HL-60/S4 (cell line): ENCODE results near the gene C1orf159.
"Not testable (repeated sequence)": the region's sequence is repeated elsewhere in the genome, so short reads cannot be mapped to it uniquely, and the experiment has no call there.

Experiments
- in situ Hi-C: fragments of 300-500 bp; cut with MboI; formaldehyde crosslinking; loops from 2 replicates; pipeline ENCODE4 v1.14.3; 2022; ENCODE audit warnings: low sequenced_read_pairs

Gene C1orf159

DNA sequence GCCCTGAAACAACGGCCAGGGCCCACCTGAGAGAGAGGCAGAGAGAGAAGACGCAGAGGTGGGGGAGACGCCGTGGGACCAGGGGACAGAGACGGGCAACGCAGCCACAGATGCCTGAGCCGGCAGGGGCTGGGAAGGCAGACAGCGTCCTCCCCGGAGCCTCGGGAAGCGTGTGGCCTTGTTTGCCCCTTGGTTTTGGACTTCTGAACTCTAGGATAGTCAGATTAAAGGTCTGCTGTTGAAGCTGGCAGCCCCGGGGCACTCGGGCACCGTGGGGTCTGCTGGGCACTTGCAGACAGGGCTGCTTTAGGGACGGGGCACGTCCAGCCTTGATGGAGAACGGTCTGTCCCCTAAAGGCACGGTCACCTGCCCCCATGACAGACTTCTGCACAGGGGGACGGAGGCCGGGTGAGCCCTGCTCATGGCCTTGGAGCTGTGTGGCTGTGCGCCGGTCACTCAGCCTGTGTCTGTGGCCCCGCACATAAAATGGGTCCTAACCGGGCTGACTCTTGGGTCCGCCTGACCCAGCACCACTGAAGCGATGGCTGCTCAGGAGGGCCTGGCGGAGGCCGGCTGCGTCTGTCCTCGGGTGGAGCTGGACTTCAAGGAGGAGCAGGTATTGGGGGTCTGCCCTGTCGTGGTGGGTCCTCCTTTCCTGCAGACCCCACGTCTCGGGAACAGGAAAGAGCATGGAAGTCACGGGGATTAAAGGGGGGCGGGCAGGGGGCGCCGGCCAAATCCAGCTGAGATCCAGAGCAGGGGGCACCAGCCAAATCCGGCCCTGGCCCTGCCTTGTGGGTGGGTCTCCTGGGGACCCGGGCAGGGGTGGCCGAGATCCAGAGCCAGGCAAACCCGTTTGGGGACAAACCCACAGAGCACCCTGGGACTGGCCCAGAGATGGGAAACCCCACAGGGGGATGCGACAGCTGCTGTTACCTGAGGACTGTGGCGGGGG is 32.2 kb downstream of the C1orf159 start:
- in situ Hi-C loops: no loop called here

DNA sequence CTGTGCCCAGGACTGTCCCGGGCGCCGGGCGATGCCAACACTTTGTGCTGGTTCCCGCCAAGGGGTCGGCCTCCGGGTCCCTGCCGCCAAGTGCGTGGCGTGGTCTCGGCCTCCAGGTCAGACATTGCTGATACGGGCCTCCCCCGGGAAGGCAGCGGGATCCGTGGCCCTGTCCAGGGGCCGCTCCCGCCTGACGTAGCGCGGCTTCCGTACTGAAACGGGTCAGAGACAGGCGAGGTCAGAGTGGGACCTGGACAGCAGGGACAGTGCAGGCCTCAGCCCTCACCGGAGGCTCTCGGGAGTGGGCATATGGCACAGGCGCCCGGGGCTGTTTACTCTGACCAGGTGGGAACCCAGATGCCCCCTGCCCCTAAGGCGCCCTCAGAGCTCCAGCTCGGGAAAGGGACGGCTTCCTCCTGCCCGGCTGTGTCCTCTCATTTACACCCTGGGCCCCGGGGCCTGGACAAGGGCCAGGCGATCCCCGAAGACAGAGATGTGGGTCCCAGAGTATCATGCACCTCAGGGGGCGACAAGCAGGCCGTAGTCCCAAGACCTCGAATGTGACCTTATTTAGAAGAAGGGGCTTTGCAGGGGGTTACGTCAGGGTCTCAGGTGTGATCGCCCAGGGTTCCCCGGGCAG is 33.0 kb downstream of the C1orf159 start:
- in situ Hi-C loops: no loop called here

DNA sequence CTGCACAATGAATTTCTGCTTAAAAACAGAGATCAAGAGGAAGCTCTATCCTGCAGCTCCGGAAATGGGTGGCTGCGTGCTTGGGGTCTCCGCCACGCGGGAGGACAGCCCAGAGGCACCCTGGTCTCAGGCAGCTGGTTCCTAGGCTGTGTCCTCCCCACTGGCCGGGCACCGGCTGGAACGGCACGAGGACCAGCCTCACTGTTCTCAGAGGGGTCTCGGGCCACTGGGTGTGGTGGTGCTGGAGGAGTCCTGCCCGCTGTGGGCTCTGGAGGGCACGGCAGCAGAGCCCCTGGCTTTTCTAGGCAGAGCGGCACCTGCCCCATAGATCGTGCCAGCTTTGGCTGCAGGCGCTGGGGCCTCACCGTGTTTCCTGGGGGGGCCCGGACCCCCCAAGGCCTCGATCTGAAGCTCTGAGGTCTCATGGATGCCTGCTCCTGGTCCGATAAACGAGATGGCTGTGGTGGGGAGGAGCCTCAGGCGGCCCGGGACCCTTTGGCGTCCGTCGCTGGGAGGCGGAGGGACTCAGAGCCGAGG is 33.6 kb downstream of the C1orf159 start:
- in situ Hi-C loops: no loop called here

DNA sequence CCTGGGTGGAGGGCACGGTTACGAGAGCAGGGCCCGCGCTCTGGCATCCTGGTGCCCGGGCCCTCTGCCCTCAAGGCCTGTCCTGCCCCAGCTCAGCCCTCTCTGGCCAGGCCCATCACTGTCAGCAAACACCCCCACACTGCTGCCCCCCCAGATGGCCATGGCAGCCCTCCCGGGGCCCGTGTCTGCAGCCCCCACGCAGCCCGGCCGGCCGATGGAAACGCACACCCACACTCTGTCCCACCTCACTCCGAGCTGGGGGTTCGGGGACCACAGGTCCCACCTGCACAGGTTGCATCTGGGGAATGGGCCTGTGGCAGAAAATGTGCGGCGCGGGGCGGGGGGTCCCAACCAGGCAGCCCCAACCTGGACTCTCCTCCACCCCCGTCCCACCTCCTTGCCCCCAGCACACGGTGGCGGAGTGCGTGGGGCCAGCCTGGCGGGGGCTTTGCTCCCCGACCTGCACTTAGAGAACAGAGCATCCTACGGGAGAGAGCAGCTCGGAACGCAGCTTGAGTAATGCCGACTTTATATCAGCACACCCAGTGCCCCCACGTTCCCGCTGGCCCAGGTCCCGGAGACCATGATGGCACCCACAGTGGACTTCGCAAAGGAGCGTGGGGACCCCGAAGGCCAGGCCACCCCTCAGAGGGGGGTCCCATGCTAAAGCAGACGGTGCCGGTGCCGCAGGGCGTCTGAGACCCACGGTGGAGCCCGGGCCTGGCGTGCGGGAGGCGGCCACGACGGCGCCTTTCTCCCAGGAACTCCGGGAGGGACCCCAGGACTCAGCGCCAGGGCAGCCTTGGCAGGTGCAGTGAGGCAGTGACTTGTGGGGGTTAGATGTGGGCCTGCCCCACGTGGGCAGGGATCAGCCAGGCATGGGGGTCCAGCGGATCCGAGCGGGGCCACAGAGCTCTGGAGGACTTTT is 34.3 kb downstream of the C1orf159 start:
- in situ Hi-C loops: no loop called here

DNA sequence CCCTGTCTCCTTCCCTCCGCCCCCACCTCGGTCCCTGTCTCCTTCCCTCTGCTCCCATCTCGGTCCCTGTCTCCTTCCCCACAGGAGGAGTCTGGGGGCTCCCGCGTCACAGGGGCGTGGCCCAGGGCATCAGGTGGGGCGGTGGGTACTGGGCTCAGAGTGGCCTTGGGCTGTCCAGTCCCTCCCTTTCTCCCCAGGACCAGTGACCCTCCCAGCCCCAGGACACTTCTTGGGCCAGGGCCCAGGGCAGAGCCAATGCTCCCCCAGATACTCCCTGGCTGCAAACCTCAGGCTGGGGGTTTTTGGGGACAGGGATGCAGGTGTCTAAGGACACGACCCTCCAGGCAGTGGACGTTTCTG is 35.0 kb downstream of the C1orf159 start:
- in situ Hi-C loops: no loop called here

DNA sequence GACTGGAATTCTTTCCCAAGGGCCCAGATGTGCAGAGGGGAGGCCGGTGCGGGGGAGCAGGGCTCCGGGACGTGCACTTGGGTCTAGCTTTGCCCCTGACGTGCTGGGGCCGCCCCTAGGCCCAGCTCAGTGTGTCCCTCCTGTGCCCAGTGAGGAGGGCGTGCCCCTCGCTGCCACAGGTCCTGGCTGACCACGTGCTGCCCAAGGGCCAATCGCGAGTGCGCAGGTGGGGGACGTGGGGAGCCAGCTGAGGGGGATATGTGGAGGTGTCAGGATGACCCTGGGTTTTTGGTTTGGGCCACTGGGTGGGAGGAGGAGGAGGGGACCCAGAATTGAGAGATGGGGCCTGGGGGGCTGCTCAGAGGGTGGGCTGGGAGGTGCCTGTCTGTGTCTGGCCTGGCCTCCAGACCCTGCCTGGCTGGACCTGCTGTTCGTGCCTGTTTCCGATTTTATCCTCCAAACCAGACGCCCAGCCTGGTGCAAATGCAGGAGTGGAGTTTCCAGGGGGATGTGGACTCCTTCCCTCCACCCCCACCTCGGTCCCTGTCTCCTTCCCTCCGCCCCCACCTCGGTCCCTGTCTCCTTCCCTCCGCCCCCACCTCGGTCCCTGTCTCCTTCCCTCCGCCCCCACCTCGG is 35.6 kb downstream of the C1orf159 start:
- in situ Hi-C loops: no loop called here

DNA sequence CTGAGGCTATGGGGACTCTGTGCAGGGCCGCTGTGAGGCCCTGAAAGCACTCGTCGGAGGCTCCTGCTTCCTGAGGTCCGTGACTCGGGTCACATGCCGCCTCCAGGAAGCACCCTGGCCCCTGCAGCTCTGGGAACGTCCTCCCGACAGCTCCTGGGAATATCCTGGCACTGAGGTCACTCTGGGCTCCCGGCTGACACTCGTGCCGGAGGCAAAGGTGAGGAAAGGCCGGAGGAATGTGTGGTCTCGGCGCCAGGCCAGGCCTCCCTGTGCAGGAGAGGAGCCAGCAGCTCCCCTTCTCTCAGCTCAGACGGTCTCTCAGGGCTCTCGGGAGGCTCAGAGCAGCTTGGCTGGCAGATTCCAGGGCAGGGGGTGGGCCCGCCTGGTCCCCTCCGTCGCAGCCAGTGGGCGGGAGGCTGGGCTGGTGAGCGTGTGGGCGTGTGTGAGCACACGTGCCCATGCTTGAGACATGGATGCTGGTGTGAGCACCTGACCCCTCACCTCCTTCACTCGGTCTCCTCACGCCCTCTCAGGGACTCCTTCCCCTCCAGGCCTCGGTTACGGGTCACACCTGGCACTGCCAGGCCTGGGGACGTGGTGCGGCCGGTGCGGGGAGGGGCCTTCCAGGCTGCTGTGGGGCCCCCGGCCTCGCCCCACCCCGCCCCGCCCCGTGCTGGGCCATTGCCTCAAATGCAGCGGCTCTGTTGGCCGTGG is 36.3 kb downstream of the C1orf159 start:
- in situ Hi-C loops: no loop called here

DNA sequence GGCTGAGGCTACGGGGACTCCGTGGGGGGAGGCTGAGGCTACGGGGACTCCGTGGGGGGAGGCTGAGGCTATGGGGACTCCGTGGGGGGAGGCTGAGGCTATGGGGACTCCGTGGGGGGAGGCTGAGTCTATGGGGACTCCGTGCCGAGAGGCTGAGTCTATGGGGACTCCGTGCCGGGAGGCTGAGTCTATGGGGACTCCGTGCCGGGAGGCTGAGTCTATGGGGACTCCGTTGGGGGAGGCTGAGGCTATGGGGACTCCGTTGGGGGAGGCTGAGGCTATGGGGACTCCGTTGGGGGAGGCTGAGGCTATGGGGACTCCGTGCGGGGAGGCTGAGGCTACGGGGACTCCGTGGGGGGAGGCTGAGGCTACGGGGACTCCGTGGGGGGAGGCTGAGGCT is 38.5 kb downstream of the C1orf159 start:
- in situ Hi-C loops: not testable (repeated sequence)

DNA sequence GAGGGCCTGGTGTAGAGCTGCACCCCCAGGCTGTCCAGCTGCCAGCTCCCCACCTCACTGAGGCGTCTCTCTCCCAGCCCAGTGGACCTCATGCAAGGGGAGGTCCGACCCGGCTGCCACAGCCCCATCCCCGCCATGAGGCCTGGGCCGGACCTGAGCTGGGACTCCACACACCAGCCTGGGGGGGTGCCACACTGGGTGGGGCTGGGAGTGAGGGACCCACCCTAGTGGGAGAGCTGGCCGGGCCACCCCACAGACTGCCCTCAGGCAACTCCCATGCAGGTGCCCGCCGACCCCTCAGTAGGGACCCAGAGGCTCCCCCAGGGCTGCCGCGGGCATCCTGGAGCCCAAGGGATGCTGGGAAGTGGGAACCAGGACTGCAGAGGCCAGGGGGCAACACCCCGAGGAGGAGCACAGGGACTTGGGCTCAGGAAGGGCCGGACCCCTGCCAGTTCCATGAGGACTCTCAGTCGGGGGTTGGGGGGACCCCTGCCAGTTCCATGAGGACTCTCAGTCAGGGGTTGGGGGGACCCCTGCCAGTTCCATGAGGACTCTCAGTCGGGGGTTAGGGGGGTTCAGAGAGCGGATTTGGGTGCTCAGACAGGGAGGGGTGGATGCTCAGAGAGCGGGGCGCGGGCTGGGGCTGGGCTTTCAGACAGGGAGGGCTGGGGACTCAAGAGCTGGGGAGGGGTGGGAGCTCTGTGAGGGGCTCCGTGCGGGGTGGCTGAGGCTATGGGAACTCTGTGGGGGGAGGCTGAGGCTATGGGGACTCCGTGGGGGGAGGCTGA is 40.5 kb downstream of the C1orf159 start:
- in situ Hi-C loops: no loop called here

DNA sequence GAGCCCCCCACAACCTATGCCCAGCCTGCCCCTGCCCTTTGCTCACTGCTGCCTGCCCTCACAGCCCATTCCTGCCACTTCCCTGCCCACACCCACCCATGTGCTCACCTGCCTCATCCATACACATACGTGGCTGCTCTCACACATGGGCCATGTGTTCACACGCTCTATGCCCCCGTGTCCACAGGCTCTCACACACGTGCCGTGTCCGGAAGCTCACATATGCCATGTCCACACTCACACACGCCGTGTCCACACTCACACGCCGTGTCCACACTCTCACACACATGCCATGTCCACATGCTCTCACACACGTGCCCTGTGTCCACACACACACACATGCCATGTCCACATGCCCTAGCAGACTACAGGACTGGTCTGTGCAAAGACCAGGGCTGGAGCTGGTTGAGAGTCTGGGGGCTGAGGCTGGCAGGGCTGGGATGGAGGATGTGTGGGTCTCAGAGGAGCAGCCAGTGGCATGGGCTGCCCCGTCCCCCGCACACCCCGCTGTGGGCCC is 41.2 kb downstream of the C1orf159 start:
- in situ Hi-C loops: no loop called here

DNA sequence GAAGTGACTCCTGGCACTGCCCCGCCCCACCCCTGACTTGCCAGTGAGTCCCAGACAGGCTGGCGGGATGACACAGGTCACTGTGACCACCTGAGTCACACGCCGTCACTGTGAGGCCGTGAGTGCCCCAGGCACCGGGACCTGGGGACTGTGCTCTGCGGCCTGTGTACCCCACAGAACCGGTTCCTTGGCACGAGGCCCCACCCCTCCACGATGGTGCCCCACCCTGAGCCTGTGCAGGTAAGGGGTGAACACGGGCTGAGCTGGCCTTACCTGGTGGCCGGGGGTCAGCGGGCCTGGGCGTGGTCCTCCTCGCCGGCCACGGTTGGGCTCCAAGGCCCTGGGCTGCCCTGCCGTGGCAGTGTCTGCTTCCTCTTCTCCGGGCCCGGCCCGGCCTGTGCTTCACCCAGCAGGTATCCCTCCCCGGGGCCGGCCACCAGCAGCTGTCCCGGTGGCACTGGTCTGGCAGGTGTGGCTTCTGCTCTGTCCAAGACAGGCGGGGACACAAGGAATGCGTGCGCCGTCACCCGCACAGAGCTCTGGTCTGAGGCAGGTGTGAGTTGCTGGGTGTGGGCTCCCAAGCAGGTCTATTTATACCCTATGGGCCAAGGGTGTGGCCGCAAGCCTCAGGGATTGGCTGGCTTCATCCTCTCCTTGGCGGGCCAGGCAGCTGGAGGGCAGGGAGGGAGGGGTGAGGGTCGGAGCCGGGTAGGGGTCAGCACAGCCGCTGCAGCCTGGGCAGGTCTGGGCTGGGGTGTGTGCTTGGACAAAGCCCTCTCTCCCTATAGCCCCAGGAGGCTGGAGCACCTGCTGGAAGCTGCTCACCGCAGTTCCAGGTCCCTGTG is 41.9 kb downstream of the C1orf159 start, which contains the start of gene RNF223:
Gene RNF223 (minus strand): TSS at position 564 of the 845 bp plus-strand sequence. CDS start 1,740 bp downstream, outside the sequence.
- in situ Hi-C loops: no loop called here

DNA sequence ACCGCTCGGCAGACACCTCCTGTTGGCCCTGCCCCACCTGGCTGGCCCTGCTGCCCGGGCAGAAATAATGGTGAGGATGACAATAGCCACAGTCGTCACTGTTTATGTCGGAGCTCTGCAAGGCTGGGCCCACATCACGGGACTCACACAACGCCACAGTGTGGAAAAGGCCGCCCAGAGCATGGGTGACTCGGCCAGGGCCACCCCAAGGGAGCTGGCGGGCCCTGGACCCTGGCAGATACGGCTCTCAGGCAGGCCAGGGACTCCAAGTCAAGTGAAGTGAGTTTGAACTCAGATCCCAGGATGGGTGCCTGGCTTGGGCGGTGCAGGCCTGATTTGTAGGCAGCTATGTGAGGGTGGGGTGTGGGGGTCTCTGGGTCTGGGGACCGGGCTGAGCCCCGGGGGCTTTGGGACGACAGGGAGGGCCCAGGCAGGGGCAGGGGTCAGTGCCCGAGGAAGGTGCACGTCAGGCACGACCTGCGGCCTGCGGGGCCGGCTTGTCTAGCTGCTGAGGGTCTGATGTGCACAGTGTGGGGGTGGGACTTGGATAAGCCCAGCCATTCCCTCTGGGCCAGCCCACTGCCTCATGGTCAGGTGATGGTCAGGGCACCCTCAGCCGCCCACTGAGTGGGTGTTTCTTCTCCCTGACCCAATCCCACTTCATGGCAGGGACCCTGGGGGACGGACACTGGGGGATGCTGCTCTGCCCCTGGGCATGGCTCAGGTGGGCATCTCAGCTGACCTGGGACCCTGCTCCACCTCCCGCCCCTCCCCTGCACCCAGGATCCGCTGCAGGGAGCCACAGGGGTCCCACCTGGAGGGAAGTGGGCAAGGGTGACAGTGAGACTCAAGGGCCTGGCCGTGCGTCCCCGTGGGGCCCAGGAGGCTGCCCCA is 42.8 kb downstream of the C1orf159 start:
- in situ Hi-C loops: no loop called here

DNA sequence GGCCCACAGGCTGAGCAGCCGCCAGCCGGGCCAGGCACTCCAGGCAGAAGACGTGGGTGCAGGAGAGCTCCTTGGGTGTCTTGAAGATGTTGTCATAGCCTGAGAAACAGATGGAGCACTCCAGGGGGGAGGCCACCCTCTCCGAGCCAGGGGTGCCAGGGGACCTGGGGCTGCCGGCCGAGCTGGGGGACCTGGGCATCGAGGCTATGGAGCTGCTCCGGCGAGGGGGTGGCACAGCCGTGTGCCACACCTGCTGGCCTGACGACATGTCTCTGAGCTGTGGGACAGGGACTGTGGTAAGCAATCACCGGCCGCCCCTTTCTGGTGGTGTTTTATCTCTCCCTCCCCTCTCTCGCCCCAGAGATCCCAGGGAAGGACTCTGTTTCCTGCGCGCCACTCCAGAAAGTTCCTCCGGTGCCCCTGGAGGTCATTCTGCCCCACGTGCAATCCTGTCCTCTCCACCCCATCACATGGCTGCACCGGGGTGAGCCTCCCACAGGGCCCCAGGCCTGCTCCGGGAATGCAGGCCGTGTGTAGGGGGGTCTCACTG is 43.5 kb downstream of the C1orf159 start:
- in situ Hi-C loops: no loop called here

DNA sequence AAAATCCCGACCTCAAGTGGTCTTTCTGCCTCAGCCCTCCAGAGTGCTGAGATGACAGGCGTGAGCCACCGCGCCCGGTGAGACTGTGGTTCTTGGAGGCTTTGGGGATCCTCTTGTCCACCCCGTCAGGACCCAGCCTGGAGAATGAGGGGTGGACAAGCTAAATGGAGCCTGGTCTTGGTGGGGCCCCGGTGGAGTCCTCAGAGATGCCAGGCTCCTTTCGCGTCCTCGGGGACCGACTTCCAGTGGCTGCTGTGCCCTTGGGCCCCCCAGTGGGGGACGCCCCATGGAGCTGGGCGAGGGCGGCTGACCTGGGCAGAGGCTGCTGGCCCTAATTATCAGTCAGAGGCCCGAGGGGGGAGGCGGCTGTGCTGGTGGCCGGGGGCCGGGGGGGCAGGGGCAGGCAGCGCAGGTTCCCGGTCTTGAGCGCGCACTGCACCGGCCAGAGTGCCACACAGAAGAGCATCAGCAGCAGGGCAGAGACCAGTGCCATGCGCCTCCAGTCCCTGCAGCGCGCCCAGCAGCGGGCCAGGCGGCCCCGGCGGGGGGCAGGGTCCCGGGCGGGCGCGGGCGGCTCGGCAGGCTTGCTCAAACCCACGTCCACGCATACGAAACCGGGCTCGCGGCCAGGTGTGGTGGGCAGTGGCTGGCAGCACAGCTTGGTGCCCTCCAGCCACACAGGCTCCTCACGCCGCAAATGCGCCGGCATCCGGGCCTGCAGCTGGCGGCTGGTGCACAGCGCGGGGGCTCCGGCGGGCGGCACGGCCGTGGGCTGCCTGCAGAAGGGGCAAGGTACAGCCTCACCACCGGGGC is 44.2 kb downstream of the C1orf159 start:
- in situ Hi-C loops: no loop called here
